DMS153 treated with DMSO at 0.1 percent for 48 hours (cell line): ENCODE measurements around the gene SNRNP35.
"Not testable (repeated sequence)": the region's sequence is repeated elsewhere in the genome, so short reads cannot be mapped to it uniquely, and the experiment has no call there.

Source experiments
- DNase-seq: peaks from one replicate; lab custom pipeline; 2025; ENCODE audit not compliant: unreplicated experiment; lab: John Stamatoyannopoulos, UW

Gene SNRNP35

GRCh38 chr12:123449249-123449733 lies 8.6 kb upstream of the SNRNP35 start:
- DNase-seq = no peak

DNA sequence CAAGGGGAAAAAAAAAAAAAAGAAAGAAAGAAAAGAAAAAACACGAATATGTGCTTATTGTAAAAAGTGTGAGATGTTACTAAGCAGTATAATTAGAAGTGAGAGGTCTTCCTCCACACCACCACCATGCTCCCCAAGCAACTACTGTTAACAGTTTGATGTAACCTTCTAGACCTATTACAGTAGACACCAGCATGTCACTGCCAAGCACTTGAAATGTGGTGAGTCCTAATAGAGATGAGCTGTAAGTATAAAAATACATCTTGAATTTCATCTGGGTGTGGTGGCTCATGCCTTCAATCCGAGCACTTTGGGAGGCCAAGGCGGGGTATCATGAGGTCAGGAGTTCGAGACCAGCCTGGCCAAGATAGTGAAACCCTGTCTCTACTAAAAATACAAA lies 8.1 kb upstream of the SNRNP35 start:
- no peak for DNase-seq

DNA sequence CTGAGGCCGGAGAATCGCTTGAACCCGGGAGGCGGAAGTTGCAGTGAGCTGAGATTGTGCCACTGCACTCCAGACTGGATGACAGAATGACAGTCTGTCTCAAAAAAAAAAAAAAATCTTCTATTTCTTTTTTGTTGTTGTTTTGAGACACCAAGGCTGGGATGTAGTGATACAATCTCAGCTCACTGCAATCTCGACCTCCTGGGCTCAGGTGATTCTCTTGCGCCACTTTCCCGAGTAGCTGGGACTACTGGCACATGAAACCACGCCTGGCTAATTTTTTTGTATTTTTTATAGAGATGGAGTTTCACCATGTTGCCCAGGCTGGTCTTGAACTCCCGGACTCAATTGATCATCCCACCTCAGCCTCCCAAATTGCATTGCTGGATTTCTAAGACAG lies 7.3 kb upstream of the SNRNP35 start:
- no peak for DNase-seq

GRCh38 chr12:123452276-123452550 lies 5.7 kb upstream of the SNRNP35 start:
- not testable (repeated sequence) for DNase-seq

DNA sequence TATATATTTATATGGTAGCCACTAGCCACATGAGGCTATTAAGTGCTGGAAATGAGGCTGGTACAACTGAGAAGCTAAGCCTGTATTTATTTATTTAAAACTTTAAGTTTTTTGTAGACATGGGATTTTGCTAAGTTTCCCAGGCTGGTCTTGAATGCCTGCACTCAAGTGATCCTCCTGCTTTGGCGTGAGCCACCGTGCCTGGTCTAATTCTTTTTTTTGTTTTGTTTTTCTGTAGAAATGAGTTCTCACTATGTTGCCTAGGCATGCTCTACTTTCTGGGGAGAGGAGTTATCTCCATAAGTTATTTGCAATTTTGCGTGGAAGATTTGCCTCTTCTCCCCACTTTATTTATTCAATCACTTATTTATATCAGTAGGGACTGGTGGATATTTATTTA lies 4.8 kb upstream of the SNRNP35 start:
- DNase-seq = no peak

DNA sequence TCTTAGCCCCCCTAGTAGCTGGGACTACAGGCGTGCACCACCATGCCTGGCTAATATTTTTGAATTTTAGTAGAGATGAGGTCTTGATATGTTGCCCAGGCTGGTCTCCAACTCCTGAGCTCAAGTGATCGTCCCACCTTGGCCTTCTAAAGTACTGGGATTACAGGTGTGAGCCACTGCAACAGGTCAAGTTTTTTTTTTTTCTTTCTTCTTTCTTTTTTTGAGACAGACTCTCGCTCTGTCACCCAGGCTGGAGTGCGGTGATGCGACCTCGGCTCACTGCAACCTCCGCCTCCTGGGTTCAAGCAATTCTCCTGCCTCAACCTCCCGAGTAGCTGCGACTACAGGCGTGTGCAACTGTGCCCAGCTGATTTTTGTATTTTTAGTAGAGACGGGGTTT lies 5.2 kb downstream of the SNRNP35 start:
- DNase-seq = not testable (repeated sequence)

DNA sequence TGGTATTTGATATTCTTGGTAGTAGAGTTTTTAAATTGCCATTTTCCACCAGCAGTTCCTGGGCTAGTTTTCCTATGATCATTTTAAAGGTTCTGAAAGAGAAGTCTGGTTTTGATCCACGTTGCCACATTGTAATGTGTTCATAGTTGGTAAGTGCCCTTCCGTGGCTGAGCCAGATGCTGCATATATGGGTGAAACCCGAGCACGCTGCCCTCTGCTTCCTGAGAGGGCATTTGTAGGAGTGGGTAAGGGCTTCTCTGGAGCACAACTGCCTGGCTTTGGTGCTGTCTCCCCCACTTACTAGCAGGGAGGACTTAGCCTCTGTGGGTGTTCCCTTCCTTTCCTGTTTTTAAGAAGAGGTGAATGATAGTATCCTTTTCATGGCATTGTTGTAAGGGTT lies 7.1 kb downstream of the SNRNP35 start:
- no peak for DNase-seq

GRCh38 chr12:123468786-123469185 lies 10.8 kb downstream of the SNRNP35 start:
- DNase-seq = no peak

DNA sequence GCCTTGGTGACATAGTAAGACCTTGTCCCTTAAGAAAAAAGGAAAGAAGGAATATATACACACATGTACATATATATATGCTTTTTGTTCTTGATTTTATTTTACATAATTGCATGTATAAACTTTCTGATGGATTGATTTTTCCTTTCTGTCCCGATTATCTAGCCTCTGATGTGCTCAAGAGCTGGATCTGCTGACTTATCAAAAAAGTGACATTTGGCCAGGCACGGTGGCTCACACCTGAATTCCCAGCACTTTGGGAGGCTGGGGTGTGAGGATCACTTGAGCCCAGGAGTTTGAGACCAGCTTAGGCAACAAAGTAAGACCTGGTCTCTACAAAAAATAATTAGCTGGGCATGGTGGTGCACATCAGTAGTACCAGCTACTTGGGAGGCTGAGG lies 12.0 kb downstream of the SNRNP35 start:
- no peak for DNase-seq

GRCh38 chr12:123471374-123472068 lies 13.6 kb downstream of the SNRNP35 start:
- DNase-seq = no peak

- DNase-seq = no peak
Observed at GRCh38 chr12:123472438-123472849, 14.5 kb downstream of the SNRNP35 start.

GRCh38 chr12:123474485-123475245 lies 16.7 kb downstream of the SNRNP35 start:
- DNase-seq = no peak

DNA sequence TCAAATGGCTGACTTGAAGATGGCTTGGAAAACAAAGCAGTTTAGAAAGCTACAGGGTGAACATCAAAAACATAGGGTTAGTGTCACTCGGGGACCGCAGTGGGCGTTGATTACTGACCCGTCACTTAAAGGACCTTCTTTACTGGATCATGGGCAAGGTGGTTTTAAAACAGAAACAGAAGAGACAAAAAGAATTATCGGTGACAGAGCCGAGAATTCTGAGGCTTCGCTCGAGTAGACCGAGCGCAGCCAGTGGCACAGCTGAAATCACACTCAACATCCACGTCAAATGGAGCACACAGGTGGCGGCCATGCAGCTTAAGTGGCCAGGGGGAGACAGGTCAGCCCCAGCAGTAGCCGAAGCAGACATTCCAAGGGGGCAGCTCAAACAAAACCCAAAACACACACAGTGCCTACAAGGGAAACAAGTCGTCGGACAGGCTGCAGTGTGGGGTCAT lies 17.3 kb downstream of the SNRNP35 start:
- DNase-seq = no peak

DNA sequence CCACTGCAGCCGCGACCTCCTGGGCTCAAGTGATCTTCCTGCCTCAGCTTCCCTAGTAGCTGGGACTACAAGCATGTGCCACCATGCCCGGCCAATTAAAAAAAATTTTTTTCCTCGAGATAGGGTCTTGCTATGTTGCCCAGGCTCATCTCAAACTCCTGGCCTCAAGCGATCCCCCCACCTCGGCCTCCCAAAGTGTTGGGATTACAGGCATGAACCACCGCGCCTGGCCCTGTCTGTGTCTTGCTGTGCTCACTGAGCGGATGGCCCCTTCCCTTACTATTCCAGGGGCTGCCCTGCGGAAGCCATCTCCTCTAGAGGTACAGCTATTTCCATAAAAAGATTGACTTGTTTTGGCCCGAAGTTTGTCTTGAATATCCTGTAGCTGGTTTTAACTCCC lies 20.1 kb downstream of the SNRNP35 start:
- DNase-seq = no peak

GRCh38 chr12:123478762-123479161 lies 20.8 kb downstream of the SNRNP35 start:
- DNase-seq = no peak

- DNase-seq = no peak
Observed at GRCh38 chr12:123479442-123480180, 21.7 kb downstream of the SNRNP35 start.

GRCh38 chr12:123481251-123481650 lies 23.3 kb downstream of the SNRNP35 start:
- not testable (repeated sequence) for DNase-seq

DNA sequence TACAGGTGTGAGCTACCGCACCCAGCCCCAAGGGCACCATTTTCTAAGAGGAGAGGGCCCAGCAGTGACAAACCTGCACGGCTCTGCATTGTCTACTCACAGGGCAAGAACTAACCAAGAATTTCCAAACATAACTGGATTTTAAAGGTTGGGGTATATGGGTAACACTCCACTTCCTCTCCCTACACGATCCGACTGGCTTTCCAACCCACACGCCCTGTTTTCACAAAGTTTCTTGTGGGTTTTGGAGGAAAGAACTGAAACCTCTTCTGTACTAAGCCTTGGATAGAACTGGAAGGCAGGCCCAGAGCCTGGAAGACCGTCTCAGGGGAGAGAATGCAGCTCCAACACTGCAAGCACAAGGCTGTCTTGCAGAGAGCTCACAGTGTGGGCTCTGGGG lies 24.9 kb downstream of the SNRNP35 start:
- no peak for DNase-seq

GRCh38 chr12:123483602-123484248 lies 25.8 kb downstream of the SNRNP35 start:
- no peak for DNase-seq

- DNase-seq = no peak
Observed at GRCh38 chr12:123485756-123486155, 27.8 kb downstream of the SNRNP35 start.

- no peak for DNase-seq
Observed at GRCh38 chr12:123487428-123487827, 29.5 kb downstream of the SNRNP35 start.
